BLaER1 treated with 17β-estradiol and CSF1 and Interleukin-3, amounts not matched to agents 10 nM and 100 nM (cell line): Measurements from ENCODE around the gene GFER.

ENCODE experiments used
- H3K27ac ChIP-seq, 11 experiments: shearing (Covaris generic); formaldehyde crosslinking; 2 replicates each; pipeline ENCODE4 v1.8.1; 2022
- H3K27me3 ChIP-seq, 11 experiments: shearing (Covaris generic); formaldehyde crosslinking; 2 replicates each; pipeline ENCODE4 v1.8.1; 2022
- H3K36me3 ChIP-seq, 11 experiments: shearing (Covaris generic); formaldehyde crosslinking; 2 replicates each; pipeline ENCODE4 v1.8.1; 2022
- H3K4me1 ChIP-seq, 10 experiments: shearing (Covaris generic); formaldehyde crosslinking; 2 replicates each; pipeline ENCODE4 v1.8.1; 2022
- H3K4me2 ChIP-seq, 11 experiments: shearing (Covaris generic); formaldehyde crosslinking; 2 replicates each; pipeline ENCODE4 v1.8.1; 2022
- H3K4me3 ChIP-seq, 10 experiments: shearing (Covaris generic); formaldehyde crosslinking; 2 replicates each; pipeline ENCODE4 v1.8.1; 2022
- H3K9ac ChIP-seq, 11 experiments: shearing (Covaris generic); formaldehyde crosslinking; 2 replicates each; pipeline ENCODE4 v1.8.1; 2022
- H3K9me3 ChIP-seq, 11 experiments: shearing (Covaris generic); formaldehyde crosslinking; replicated peaks in 1 of 11; 2 replicates each; pipeline ENCODE4 v1.8.1; 2022
- H4K20me1 ChIP-seq, 11 experiments: shearing (Covaris generic); formaldehyde crosslinking; 2 replicates each; pipeline ENCODE4 v1.8.1; 2022
- Cebpa-rat ChIP-seq, 11 experiments: shearing (Covaris generic); IDR thresholded peaks; 2 replicates each; pipeline ENCODE4 v1.8.1; 2022

Gene GFER

DNA sequence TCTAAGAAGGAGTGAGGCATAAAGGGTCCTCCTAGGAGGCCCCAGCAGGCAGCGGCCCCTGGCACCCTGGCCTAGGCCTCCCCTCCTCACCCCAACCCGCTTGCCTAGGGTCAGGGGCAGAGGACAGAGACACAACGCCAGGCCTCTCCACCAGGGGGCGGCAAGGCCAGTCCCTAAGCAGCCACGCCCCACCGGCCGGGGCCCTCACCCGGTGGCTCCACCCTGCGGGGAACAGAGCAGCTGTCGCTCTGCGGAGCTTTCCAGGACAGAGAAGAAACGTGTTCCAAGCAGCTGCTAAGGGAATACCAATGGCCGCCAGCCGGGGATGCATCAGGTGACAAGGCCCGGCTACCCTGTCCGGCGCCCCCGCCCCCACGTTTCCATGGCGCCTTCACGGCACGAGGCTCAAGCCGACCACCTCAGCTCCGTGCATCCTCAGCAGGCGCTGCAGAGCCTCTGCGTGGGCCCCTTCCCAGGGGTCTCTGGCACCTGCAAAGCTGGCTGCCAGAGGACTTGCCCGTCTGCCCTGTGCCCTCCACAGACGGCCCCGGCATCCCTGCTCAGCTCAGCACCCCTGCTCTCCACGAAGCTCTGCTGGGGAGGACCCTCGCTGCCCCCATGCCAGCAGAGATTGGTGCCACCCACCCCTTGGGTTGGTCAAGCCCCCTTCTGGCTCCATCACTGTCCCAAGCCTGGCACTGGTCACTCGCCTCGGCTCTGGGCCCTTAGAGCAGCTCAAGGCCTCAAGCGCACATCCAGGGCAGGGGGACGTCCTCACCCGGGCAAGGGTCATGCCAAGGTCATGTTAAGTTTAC lies 20.0 kb downstream of the GFER start:
- H3K9me3 ChIP-seq, result no peaks in the 10 kb centered on the region
- no peak for TF ChIP-seq Cebpa-rat (IDR thresholded peaks at IDR 0.05)
- no peaks in the 10 kb centered on the region for H3K27me3 ChIP-seq
- H3K4me3 ChIP-seq, result peak overlapping the region in 1 of 10 experiments; percentile 31; a peak in 2 of 20 replicates
- peak overlapping the region in 6 of 11 experiments; percentile 4 to 94 (median 34); a peak in 8 of 22 replicates for H3K27ac ChIP-seq
- peak overlapping the region; percentile 94 to 100 (median 98) for H3K4me2 ChIP-seq
- peaks cover 45 to 84% (median 67%) of the 10 kb centered on the region in 11 experiments for H3K36me3 ChIP-seq
- H3K9ac ChIP-seq, result peak overlapping the region; percentile 1 to 99 (median 94); a peak in 17 of 22 replicates
- H3K4me1 ChIP-seq, result peaks cover 49 to 55% (median 53%) of the 10 kb centered on the region in 10 experiments
- peaks cover 61 to 100% (median 98%) of the 10 kb centered on the region in 11 experiments for H4K20me1 ChIP-seq

DNA sequence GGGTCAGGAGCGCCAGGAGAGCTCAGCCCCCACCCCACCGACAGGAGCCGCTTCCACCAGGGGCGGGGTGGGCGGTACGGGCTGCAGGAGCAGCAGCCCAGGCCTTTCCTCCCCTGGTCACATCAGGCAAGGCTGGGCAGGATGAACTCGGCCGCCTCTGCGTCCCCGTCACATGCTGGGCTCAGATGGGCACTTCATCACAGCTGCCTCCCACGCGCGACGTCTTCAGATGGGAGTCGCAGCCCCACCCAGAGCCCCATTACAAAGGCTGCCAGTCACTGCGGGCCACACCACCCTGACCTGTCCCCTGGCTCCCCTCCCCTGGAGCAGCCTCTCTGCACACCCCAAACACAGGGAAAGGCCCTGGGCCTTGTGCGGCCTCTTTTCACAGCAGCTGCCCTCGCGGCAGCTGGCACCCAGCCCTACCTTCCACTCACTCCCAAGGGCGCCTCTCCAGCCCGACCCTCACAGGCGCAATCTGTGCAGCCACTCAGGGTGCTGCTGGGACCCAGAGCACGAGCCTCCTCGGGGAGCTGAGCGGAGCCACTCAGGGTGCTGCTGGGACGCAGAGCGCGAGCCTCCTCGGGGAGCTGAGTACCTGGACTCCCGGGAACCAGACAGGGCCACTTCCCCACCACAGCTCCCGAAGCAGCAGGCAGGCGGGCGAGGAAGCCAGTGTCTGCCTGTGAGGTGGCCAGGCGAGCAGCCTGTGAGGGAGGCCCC lies 21.0 kb downstream of the GFER start:
- Histone ChIP-seq H3K36me3 (peaks cover 36 to 74% (median 58%) of the 10 kb centered on the region in 11 experiments), H3K27me3 (no peaks in the 10 kb centered on the region), H3K27ac (peak overlapping the region in 9 of 11 experiments; percentile 5 to 94 (median 43); a peak in 15 of 22 replicates), H3K4me3 (peak overlapping the region in 7 of 10 experiments; percentile 19 to 55 (median 31); a peak in 10 of 20 replicates), H3K4me1 (peaks cover 49 to 55% (median 53%) of the 10 kb centered on the region in 10 experiments), H4K20me1 (peaks cover 61 to 95% (median 92%) of the 10 kb centered on the region in 11 experiments), H3K4me2 (peak overlapping the region; percentile 94 to 100 (median 98)), H3K9ac (peak overlapping the region; percentile 28 to 99 (median 95)), H3K9me3 (no peaks in the 10 kb centered on the region)
- no peak for TF ChIP-seq Cebpa-rat (IDR thresholded peaks at IDR 0.05)

DNA sequence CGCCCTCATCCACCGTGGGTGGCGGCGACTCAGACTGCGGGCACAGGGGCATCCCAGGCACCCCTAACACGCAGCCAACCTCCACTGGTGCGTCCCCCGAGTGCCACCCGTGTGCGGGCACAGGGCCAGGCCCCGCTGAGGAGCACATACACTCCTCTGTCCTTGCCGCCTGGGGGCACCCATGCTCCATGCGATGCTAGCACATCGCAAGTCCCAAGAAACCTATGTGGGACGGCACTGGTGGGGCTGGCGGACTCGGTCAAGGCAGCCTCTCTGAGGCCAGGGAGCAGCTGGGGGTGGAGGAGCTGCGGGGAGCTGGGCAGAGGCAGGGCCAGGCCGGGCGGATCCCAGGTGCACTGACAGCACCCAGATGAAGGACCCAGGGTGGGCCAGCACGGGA lies 21.7 kb downstream of the GFER start:
- no peak for TF ChIP-seq Cebpa-rat (IDR thresholded peaks at IDR 0.05)
- H3K9me3 ChIP-seq, result no peaks in the 10 kb centered on the region
- H3K36me3 ChIP-seq, result peaks cover 29 to 68% (median 51%) of the 10 kb centered on the region in 11 experiments
- peak overlapping the region; percentile 28 to 99 (median 95) for H3K9ac ChIP-seq
- peak overlapping the region in 9 of 11 experiments; percentile 5 to 94 (median 43); a peak in 15 of 22 replicates for H3K27ac ChIP-seq
- peaks cover 61 to 88% (median 85%) of the 10 kb centered on the region in 11 experiments for H4K20me1 ChIP-seq
- no peaks in the 10 kb centered on the region for H3K27me3 ChIP-seq
- peak overlapping the region in 7 of 10 experiments; percentile 19 to 55 (median 29); a peak in 11 of 20 replicates for H3K4me3 ChIP-seq
- peak overlapping the region; percentile 94 to 100 (median 98) for H3K4me2 ChIP-seq
- H3K4me1 ChIP-seq, result peaks cover 56 to 62% (median 60%) of the 10 kb centered on the region in 10 experiments

DNA sequence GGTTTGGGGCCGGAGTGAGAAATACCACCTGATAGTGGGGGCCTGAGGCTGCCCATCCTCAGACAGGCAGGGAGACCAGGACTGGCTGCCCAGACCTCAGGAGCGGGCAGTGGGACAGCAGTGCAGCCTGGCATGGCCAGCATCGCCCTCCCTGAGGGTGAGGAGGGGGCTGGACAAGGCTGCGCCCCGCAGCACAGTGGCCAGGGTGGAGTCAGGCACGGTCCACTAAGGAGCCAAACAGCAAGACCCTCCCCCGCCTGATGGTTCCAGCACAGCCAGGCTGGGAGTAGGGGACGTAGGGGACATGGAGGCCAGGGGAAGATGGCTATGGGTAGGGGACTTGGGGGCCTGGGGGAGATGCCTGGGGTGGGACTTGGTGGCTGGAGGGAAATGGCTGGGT lies 22.3 kb downstream of the GFER start:
- Histone ChIP-seq H3K9ac (peak overlapping the region; percentile 52 to 99 (median 95); a peak in 20 of 22 replicates), H3K27me3 (no peaks in the 10 kb centered on the region), H3K4me1 (peaks cover 59 to 69% (median 64%) of the 10 kb centered on the region in 10 experiments), H3K36me3 (peaks cover 22 to 61% (median 44%) of the 10 kb centered on the region in 11 experiments), H3K4me3 (peak overlapping the region in 5 of 10 experiments; percentile 19 to 55 (median 29); a peak in 5 of 20 replicates), H3K9me3 (no peaks in the 10 kb centered on the region), H3K4me2 (peak overlapping the region; percentile 94 to 100 (median 98)), H3K27ac (peak overlapping the region in 8 of 11 experiments; percentile 23 to 97 (median 88); a peak in 11 of 22 replicates), H4K20me1 (peaks cover 61 to 81% (median 80%) of the 10 kb centered on the region in 11 experiments)
- no peak for TF ChIP-seq Cebpa-rat (IDR thresholded peaks at IDR 0.05)

DNA sequence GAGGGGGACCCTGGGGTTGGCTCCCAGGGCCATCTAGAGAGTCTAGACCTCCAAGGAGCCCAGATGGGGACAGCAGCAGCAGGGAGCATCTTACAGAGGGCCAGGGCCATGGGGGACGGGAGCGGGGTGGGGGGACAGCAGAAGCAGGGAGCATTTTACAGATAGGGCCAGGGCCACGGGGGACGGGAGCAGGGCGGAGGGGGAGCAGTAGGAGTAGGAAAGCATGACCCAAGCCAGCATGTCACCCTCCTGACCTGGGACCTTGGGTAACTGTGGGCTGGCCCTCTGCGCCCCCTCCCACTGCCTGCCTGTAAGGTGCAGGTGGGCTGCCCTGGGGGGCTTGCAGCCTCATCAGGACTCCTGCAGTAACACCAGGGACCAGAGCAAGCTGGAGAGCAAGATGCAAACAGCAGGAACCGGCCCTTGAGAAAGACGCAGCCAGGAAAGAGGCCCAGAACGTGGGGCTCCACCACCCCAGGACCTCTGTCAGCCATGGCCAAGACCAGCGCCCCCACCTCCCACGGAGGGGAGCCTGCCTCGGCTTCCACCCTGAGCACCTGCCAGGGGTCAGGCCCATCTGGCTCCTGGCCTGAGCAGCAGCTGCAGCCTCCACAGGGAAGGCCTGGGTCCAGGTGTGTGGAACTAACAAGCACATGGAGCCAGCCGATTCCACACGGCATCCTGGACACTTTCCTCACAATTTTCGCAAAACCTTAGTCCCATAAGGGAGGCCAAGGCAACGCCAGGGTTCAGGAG lies 23.3 kb downstream of the GFER start:
- Histone ChIP-seq H3K4me1 (peaks cover 59 to 77% (median 64%) of the 10 kb centered on the region in 10 experiments), H3K36me3 (peaks cover 13 to 51% (median 35%) of the 10 kb centered on the region in 11 experiments), H4K20me1 (peaks cover 56 to 72% (median 70%) of the 10 kb centered on the region in 11 experiments), H3K27ac (peak overlapping the region; percentile 32 to 97 (median 94); a peak in 19 of 22 replicates), H3K9ac (peak overlapping the region; percentile 86 to 99 (median 97)), H3K27me3 (no peaks in the 10 kb centered on the region), H3K4me3 (peak overlapping the region; percentile 81 to 100 (median 96)), H3K4me2 (peak overlapping the region; percentile 94 to 100 (median 98)), H3K9me3 (no peaks in the 10 kb centered on the region)
- TF ChIP-seq Cebpa-rat (IDR thresholded peaks at IDR 0.05), result no peak

DNA sequence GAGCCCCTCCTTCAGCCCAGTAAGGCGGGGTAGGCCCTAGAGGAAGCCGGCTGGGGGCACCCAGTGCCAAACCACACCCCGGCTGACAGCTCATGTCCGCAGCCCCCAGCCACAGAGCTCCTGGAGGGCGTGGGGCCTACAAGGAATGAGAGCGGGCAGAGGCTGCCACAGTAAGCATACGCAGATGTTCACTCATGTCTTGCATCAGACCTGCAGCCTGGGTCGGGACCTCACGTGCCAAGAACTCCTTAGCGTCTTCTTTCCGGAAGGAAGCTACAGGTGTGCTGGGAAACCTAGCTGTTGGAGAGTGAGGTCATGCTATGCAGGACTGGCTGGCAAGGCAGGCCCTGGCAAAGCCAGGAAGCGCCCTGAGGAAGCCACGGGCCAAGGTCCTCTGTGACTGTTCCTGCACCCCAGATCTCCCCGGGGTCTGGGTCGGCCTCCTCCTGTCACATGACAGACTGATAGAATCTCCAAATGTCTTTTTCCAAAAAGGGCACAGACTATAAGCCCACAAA lies 24.1 kb downstream of the GFER start:
- Histone ChIP-seq H3K36me3 (peaks cover 5 to 43% (median 27%) of the 10 kb centered on the region in 11 experiments), H3K27me3 (no peaks in the 10 kb centered on the region), H3K9me3 (no peaks in the 10 kb centered on the region), H3K9ac (peak overlapping the region; percentile 86 to 99 (median 97)), H3K4me1 (peaks cover 59 to 77% (median 64%) of the 10 kb centered on the region in 10 experiments), H3K4me3 (peak overlapping the region; percentile 81 to 100 (median 96)), H4K20me1 (peaks cover 55 to 64% (median 62%) of the 10 kb centered on the region in 11 experiments), H3K27ac (peak overlapping the region; percentile 32 to 97 (median 94); a peak in 19 of 22 replicates), H3K4me2 (peak overlapping the region; percentile 94 to 100 (median 98))
- no peak for TF ChIP-seq Cebpa-rat (IDR thresholded peaks at IDR 0.05)

DNA sequence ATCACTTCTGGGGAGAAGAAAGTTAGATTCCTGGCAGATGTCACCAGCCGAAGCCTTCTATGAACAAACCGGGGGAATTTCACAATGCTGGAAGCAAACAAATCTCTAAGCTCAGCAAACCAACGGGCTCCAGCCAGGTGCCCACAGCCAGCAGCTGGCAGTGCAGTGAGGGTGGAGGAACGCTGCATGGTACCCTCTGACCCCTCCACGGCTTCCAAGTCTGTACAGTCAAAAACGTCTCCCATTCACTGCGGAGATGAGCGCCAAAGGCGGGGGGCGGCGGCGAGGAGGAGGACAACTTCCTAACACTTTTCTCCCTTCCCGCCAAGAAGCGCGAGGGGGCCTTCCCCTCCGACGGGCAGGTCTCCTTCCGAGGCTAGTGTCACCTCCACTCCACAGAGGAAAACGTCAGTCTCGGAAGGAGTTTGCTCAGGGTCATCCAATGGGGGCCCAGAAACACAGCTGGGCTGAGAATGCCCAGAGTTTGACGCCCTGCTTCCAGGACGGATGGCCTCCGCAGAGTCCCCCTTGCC lies 24.7 kb downstream of the GFER start:
- Histone ChIP-seq H3K36me3 (peaks cover 0 to 37% (median 20%) of the 10 kb centered on the region in 11 experiments; a peak in 16 of 22 replicates), H4K20me1 (peaks cover 49 to 57% (median 56%) of the 10 kb centered on the region in 11 experiments), H3K4me2 (peak overlapping the region; percentile 94 to 100 (median 98)), H3K4me3 (peak overlapping the region; percentile 81 to 100 (median 96)), H3K4me1 (peaks cover 59 to 78% (median 60%) of the 10 kb centered on the region in 10 experiments), H3K27me3 (no peaks in the 10 kb centered on the region), H3K27ac (peak overlapping the region; percentile 60 to 97 (median 94)), H3K9me3 (no peaks in the 10 kb centered on the region), H3K9ac (peak overlapping the region; percentile 86 to 99 (median 97))
- peak in 3 of 11 experiments; percentile 9 to 77 (median 52); a peak in 2 of 22 replicates for TF ChIP-seq Cebpa-rat (IDR thresholded peaks at IDR 0.05)
